ENCODE measurements around the gene AAR2.

AAR2 gene

DNA sequence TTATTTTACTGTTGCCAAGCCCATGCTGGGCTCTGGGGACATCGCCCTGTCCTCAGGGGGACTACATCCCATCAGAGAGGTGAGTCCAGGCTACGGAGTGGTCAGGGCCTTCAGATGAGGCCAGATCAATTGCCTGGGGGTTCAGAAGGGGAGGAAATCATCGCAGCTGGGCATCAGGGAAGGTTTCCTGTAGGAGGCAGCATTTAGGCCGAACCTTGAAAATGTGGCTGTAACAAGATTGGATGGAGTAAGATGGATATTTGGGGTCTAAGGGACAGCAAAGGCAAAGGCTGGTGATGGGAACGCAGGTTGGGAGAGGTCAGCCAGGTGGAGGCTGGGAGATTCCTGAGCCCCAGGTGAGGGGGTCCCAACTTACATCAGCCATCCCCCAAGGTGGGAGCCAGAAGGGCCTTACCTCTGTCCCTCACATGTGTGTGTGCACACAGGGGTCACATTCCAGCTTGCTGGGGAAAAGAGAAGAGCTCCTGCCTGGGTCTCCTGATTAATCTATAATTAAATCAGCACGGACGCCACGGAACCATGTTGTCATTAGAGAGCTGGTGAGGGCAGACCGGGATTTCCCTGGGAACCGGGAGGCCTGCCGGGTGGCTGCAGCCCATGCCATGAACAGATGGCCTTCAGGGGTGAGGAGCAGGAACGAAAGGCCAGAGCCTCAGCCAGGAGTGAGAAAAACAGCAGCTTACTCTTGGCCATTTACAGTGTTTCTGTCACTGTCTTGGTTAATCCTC, 39.3 kb downstream of the AAR2 start:
- Histone ChIP-seq H3K4me1 (ENCODE audit: control insufficient read depth, insufficient read depth, low read length, poor library complexity, severe bottlenecking) (no peaks in the 10 kb centered on the region), H3K27ac (ENCODE audit: insufficient read depth, low read length, poor library complexity, severe bottlenecking) (no peak overlapping the region), H3K4me3 (ENCODE audit: insufficient read depth, low read depth, low read length, poor library complexity, severe bottlenecking) (no peak overlapping the region), H3K9me3 (ENCODE audit: control insufficient read depth, low read length) (no peaks in the 10 kb centered on the region), H3K36me3 (ENCODE audit: control insufficient read depth, insufficient read depth, low read length) (no peaks in the 10 kb centered on the region), H3K27me3 (replicated peaks; ENCODE audit: control insufficient read depth, insufficient read depth, low read length, poor library complexity, severe bottlenecking) (no peaks in the 10 kb centered on the region)
- no peak for DNase-seq

GRCh38 chr20:36277546-36277945, 41.3 kb downstream of the AAR2 start:
- Histone ChIP-seq H3K27ac (ENCODE audit: insufficient read depth, low read length, poor library complexity, severe bottlenecking) (no peak overlapping the region), H3K4me3 (ENCODE audit: insufficient read depth, low read depth, low read length, poor library complexity, severe bottlenecking) (no peak overlapping the region), H3K36me3 (ENCODE audit: control insufficient read depth, insufficient read depth, low read length) (no peaks in the 10 kb centered on the region), H3K9me3 (ENCODE audit: control insufficient read depth, low read length) (no peaks in the 10 kb centered on the region), H3K4me1 (ENCODE audit: control insufficient read depth, insufficient read depth, low read length, poor library complexity, severe bottlenecking) (no peaks in the 10 kb centered on the region), H3K27me3 (replicated peaks; ENCODE audit: control insufficient read depth, insufficient read depth, low read length, poor library complexity, severe bottlenecking) (no peaks in the 10 kb centered on the region)
- DNase-seq: no peak

GRCh38 chr20:36279362-36279761, 43.1 kb downstream of the AAR2 start:
- no peak overlapping the region for H3K27ac ChIP-seq (ENCODE audit: insufficient read depth, low read length, poor library complexity, severe bottlenecking)
- H3K27me3 ChIP-seq (replicated peaks; ENCODE audit: control insufficient read depth, insufficient read depth, low read length, poor library complexity, severe bottlenecking): no peaks in the 10 kb centered on the region
- no peak for DNase-seq

GRCh38 chr20:36279776-36280175, 43.5 kb downstream of the AAR2 start:
- H3K36me3 ChIP-seq (ENCODE audit: control insufficient read depth, insufficient read depth, low read length): no peaks in the 10 kb centered on the region
- H3K27me3 ChIP-seq (replicated peaks; ENCODE audit: control insufficient read depth, insufficient read depth, low read length, poor library complexity, severe bottlenecking): no peaks in the 10 kb centered on the region
- H3K27ac ChIP-seq (ENCODE audit: insufficient read depth, low read length, poor library complexity, severe bottlenecking): no peak overlapping the region
- no peaks in the 10 kb centered on the region for H3K9me3 ChIP-seq (ENCODE audit: control insufficient read depth, low read length)
- no peaks in the 10 kb centered on the region for H3K4me1 ChIP-seq (ENCODE audit: control insufficient read depth, insufficient read depth, low read length, poor library complexity, severe bottlenecking)
- no peak overlapping the region for H3K4me3 ChIP-seq (ENCODE audit: insufficient read depth, low read depth, low read length, poor library complexity, severe bottlenecking)
- no peak for DNase-seq

More at GRCh38 chr20:36279362-36279761, 43.1 kb downstream of the AAR2 start:
- H3K36me3 ChIP-seq (ENCODE audit: control insufficient read depth, insufficient read depth, low read length): no peaks in the 10 kb centered on the region
- H3K4me1 ChIP-seq (ENCODE audit: control insufficient read depth, insufficient read depth, low read length, poor library complexity, severe bottlenecking): no peaks in the 10 kb centered on the region
- no peaks in the 10 kb centered on the region for H3K9me3 ChIP-seq (ENCODE audit: control insufficient read depth, low read length)
- no peak overlapping the region for H3K4me3 ChIP-seq (ENCODE audit: insufficient read depth, low read depth, low read length, poor library complexity, severe bottlenecking)

- H3K4me3 ChIP-seq (ENCODE audit: insufficient read depth, low read depth, low read length, poor library complexity, severe bottlenecking): no peak overlapping the region
- H3K36me3 ChIP-seq (ENCODE audit: control insufficient read depth, insufficient read depth, low read length): no peaks in the 10 kb centered on the region
- H3K9me3 ChIP-seq (ENCODE audit: control insufficient read depth, low read length): no peaks in the 10 kb centered on the region
- DNase-seq: no peak
- H3K4me1 ChIP-seq (ENCODE audit: control insufficient read depth, insufficient read depth, low read length, poor library complexity, severe bottlenecking): no peaks in the 10 kb centered on the region
- no peaks in the 10 kb centered on the region for H3K27me3 ChIP-seq (replicated peaks; ENCODE audit: control insufficient read depth, insufficient read depth, low read length, poor library complexity, severe bottlenecking)
- H3K27ac ChIP-seq (ENCODE audit: insufficient read depth, low read length, poor library complexity, severe bottlenecking): no peak overlapping the region
Measured at GRCh38 chr20:36281785-36282380, 45.6 kb downstream of the AAR2 start.

GRCh38 chr20:36284751-36285150, 48.5 kb downstream of the AAR2 start:
- H3K27me3 ChIP-seq (replicated peaks; ENCODE audit: control insufficient read depth, insufficient read depth, low read length, poor library complexity, severe bottlenecking): no peaks in the 10 kb centered on the region

DNA sequence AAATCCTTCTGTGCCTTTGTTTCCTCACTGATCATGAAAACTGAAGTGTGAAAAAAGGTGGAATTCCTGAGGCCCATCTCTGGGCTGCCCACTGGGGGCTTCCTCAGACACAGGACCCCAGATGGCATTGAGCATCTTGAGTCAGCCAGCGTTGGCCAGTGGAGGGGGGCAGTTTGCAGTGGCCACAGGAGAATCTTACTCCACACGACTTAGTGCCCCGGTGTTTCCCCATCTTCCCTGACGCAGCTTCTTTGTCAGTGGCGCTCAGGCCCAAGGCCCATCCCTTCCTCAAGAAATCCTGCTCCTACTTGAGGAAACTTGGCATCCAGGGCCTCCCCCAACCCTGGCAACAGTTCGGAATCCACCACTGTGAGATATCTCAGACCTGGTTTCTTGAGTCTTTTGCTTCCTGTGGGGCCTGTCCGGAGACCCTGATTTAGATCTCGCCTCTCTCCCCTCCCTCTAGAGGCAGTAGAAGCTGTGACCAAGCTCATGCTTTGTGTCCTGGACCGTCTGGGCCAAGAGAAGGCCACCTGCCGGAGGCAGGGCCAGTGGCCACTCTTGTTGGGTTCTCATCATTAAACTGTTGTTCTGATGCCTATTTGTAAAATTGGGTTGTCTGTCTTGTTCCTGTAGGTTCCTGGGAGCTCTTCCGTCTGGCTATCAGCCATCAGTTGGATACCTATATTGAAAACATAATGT, 49.6 kb downstream of the AAR2 start:
- H3K27ac ChIP-seq (ENCODE audit: insufficient read depth, low read length, poor library complexity, severe bottlenecking): no peak overlapping the region
- no peaks in the 10 kb centered on the region for H3K9me3 ChIP-seq (ENCODE audit: control insufficient read depth, low read length)
- H3K4me1 ChIP-seq (ENCODE audit: control insufficient read depth, insufficient read depth, low read length, poor library complexity, severe bottlenecking): no peaks in the 10 kb centered on the region
- no peaks in the 10 kb centered on the region for H3K36me3 ChIP-seq (ENCODE audit: control insufficient read depth, insufficient read depth, low read length)
- no peaks in the 10 kb centered on the region for H3K27me3 ChIP-seq (replicated peaks; ENCODE audit: control insufficient read depth, insufficient read depth, low read length, poor library complexity, severe bottlenecking)
- no peak overlapping the region for H3K4me3 ChIP-seq (ENCODE audit: insufficient read depth, low read depth, low read length, poor library complexity, severe bottlenecking)
- no peak for DNase-seq

More at GRCh38 chr20:36284751-36285150, 48.5 kb downstream of the AAR2 start:
- Histone ChIP-seq H3K4me3 (ENCODE audit: insufficient read depth, low read depth, low read length, poor library complexity, severe bottlenecking) (no peak overlapping the region), H3K4me1 (ENCODE audit: control insufficient read depth, insufficient read depth, low read length, poor library complexity, severe bottlenecking) (no peaks in the 10 kb centered on the region), H3K27ac (ENCODE audit: insufficient read depth, low read length, poor library complexity, severe bottlenecking) (no peak overlapping the region), H3K9me3 (ENCODE audit: control insufficient read depth, low read length) (no peaks in the 10 kb centered on the region), H3K36me3 (ENCODE audit: control insufficient read depth, insufficient read depth, low read length) (no peaks in the 10 kb centered on the region)
- no peak for DNase-seq

DNA sequence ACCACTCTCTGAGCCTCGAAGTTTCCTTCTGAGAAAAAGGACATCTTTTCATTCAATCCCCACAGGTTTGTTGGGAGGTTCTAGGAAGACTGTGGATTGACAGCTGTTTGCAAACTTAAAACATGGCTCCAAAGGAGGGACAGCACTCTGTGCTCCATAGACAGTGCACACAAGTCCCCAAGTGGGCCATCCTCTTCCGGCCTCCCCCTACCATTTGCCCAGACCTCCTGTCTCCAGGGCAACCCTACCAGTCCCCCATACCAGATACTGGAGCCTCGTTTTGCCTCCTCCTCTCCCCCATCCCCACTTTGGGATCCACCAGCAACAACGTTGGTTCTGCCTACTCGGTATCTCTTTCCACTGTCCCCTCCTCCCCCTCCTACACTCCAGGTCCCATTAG, 61.4 kb downstream of the AAR2 start:
- DNase-seq: no peak
- Histone ChIP-seq H3K36me3 (ENCODE audit: control insufficient read depth, insufficient read depth, low read length) (no peaks in the 10 kb centered on the region), H3K9me3 (ENCODE audit: control insufficient read depth, low read length) (no peaks in the 10 kb centered on the region), H3K4me1 (ENCODE audit: control insufficient read depth, insufficient read depth, low read length, poor library complexity, severe bottlenecking) (no peaks in the 10 kb centered on the region), H3K4me3 (ENCODE audit: insufficient read depth, low read depth, low read length, poor library complexity, severe bottlenecking) (no peak overlapping the region), H3K27ac (ENCODE audit: insufficient read depth, low read length, poor library complexity, severe bottlenecking) (no peak overlapping the region), H3K27me3 (replicated peaks; ENCODE audit: control insufficient read depth, insufficient read depth, low read length, poor library complexity, severe bottlenecking) (no peaks in the 10 kb centered on the region)

DNA sequence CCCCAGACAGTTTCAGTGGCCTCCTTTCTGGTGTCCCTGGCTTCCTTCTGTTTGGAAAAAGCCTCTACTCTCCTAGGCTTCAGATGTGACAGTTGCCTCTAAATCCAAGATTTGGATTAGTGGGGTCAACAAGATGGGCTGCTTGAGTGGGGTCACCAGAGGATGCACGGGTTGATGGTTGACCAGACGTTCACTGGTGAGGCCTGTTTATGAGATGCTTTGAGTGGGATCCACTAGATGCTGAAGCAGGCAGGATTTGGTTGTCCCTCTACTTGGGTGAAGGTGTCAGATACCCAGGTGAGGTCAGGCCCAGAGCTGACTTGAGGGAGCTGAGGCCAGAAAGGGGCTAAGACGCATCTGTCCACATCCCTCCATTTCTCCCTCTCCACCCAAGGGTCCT, 61.8 kb downstream of the AAR2 start:
- no peak for DNase-seq
- Histone ChIP-seq H3K9me3 (ENCODE audit: control insufficient read depth, low read length) (no peaks in the 10 kb centered on the region), H3K27ac (ENCODE audit: insufficient read depth, low read length, poor library complexity, severe bottlenecking) (no peak overlapping the region), H3K4me3 (ENCODE audit: insufficient read depth, low read depth, low read length, poor library complexity, severe bottlenecking) (no peak overlapping the region), H3K4me1 (ENCODE audit: control insufficient read depth, insufficient read depth, low read length, poor library complexity, severe bottlenecking) (no peaks in the 10 kb centered on the region), H3K27me3 (replicated peaks; ENCODE audit: control insufficient read depth, insufficient read depth, low read length, poor library complexity, severe bottlenecking) (peaks cover 1% of the 10 kb centered on the region), H3K36me3 (ENCODE audit: control insufficient read depth, insufficient read depth, low read length) (no peaks in the 10 kb centered on the region)

DNA sequence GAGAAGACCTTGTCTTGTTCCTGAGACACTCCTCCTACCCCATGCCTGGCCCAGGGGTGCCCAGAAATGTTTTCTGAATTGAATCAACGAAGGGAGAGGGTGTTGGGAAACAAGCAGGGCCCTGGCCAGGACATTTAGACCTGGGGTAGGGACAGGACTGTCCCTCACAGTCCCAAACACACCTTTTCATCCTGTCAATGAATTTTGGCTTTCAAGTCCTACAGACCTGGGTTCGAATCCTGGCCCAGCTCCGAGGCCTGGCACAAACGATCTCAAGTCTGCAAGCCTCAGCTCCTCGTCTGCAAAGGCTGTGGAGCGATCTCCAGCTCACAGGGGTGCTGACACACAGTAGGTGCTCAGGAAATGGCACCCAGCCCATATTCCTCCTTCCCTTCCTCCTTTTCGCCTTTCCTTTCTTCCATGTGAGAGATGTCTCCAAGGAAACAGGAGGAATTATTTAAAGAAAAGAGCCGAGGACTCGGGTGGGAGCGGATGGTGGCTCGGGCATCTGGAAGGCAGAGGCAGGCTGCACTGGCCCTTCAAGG, 62.6 kb downstream of the AAR2 start:
- DNase-seq: no peak
- Histone ChIP-seq H3K27ac (ENCODE audit: insufficient read depth, low read length, poor library complexity, severe bottlenecking) (no peak overlapping the region), H3K4me1 (ENCODE audit: control insufficient read depth, insufficient read depth, low read length, poor library complexity, severe bottlenecking) (no peaks in the 10 kb centered on the region), H3K4me3 (ENCODE audit: insufficient read depth, low read depth, low read length, poor library complexity, severe bottlenecking) (no peak overlapping the region), H3K9me3 (ENCODE audit: control insufficient read depth, low read length) (no peaks in the 10 kb centered on the region), H3K36me3 (ENCODE audit: control insufficient read depth, insufficient read depth, low read length) (no peaks in the 10 kb centered on the region), H3K27me3 (replicated peaks; ENCODE audit: control insufficient read depth, insufficient read depth, low read length, poor library complexity, severe bottlenecking) (peaks cover 5% of the 10 kb centered on the region)
